ENCODE results near the gene IER5. TPM values are rescaled to one million over a fixed set of nuclear protein-coding genes. Genes with fewer than 3 reads are reported as not detected.

The IER5 gene
- total and polyA plus RNA-seq, 9 of the 15 experiments (the other 6 are each of a cell fraction or from before 2014, with no cell fraction given) = 2.4 to 32.1 (median 12.0) TPM

- TF ChIP-seq ZBTB5 (IDR thresholded peaks at IDR 0.05) (peak; percentile 53; the same call in 1 of the 2 replicates), TEAD2 (tag; IDR thresholded peaks at IDR 0.05) (no peak), ZNF41 (CRISPR knock-in tag; conservative IDR thresholded peaks at IDR 0.05) (no peak), ZNF507 (tag; conservative IDR thresholded peaks at IDR 0.05) (no peak), FOXA3 (CRISPR knock-in tag; conservative IDR thresholded peaks at IDR 0.05 in 1 of 2, IDR thresholded peaks at IDR 0.05 in 1 of 2) (peak; percentile 81 to 91), RBM17 (IDR thresholded peaks at IDR 0.05; ENCODE audit: borderline replicate concordance, low read depth, low read length) (no peak), CBX1 (IDR thresholded peaks at IDR 0.05; ENCODE audit: low read depth) (no peak), MBD2 (IDR thresholded peaks at IDR 0.05; ENCODE audit: borderline replicate concordance, low read depth) (no peak), FOXP4 (CRISPR knock-in tag; IDR thresholded peaks at IDR 0.05; ENCODE audit: borderline replicate concordance) (peak; percentile 97), TARDBP (IDR thresholded peaks at IDR 0.05) (no peak), ZNF280B (CRISPR knock-in tag; IDR thresholded peaks at IDR 0.05) (no peak), SMARCA4 (IDR thresholded peaks at IDR 0.05) (peak; percentile 89), NCOA4 (IDR thresholded peaks at IDR 0.05; ENCODE audit: partially characterized antibody) (no peak), SRSF9 (IDR thresholded peaks at IDR 0.05; ENCODE audit: borderline replicate concordance, low read depth, low read length) (no peak), NFXL1 (CRISPR knock-in tag; IDR thresholded peaks at IDR 0.05) (no peak), NEUROD1 (IDR thresholded peaks at IDR 0.05; ENCODE audit: borderline replicate concordance, low read depth, low read length, partially characterized antibody) (no peak), ELK3 (CRISPR knock-in tag; IDR thresholded peaks at IDR 0.05) (no peak), ZNF232 (CRISPR knock-in tag; IDR thresholded peaks at IDR 0.05) (peak; percentile 66; the same call in 1 of the 2 replicates), ZNF124 (CRISPR knock-in tag; IDR thresholded peaks at IDR 0.05) (no peak), ZEB2 (IDR thresholded peaks at IDR 0.05) (peak; percentile 94)
Measured at GRCh38 chr1:181112071-181112929, 23.8 kb downstream of the IER5 start (continued).
